Stimulated activated CD4-positive, alpha-beta T cell treated with anti-CD3 and anti-CD28 coated beads, Interleukin-1b, Interleukin-23, amount 100 ng/mL, for 1 hour (primary cell): ENCODE measurements around the gene DPP3.

ENCODE experiments used
- DNase-seq, 2 donors: peaks; one replicate each; pipeline ENCODE4 v3.0.0-alpha.2; 2020; ENCODE audit warnings: low read depth in 2 of 2

Gene DPP3

GRCh38 chr11:66484806-66485380, 4.7 kb downstream of the DPP3 start:
- no peak for DNase-seq

- no peak for DNase-seq
These were observed 8.7 kb downstream of the DPP3 start for GRCh38 chr11:66488957-66489356.

GRCh38 chr11:66489636-66490035, 9.4 kb downstream of the DPP3 start:
- no peak for DNase-seq

GRCh38 chr11:66491315-66491935, 11.2 kb downstream of the DPP3 start:
- no peak for DNase-seq

- DNase-seq: no peak
These were observed 12.1 kb downstream of the DPP3 start for GRCh38 chr11:66492161-66492865.

- DNase-seq: no peak
These were observed 12.9 kb downstream of the DPP3 start for GRCh38 chr11:66493130-66493529.

- no peak for DNase-seq
These were observed 14.2 kb downstream of the DPP3 start for GRCh38 chr11:66494458-66494857.

GRCh38 chr11:66494935-66495334, 14.7 kb downstream of the DPP3 start:
- DNase-seq: no peak

- no peak for DNase-seq
These were observed 15.2 kb downstream of the DPP3 start for GRCh38 chr11:66495401-66495854.

- no peak for DNase-seq
These were observed 17.0 kb downstream of the DPP3 start for GRCh38 chr11:66497206-66497605.

- no peak for DNase-seq
These were observed 18.3 kb downstream of the DPP3 start for GRCh38 chr11:66498506-66498905.

- no peak for DNase-seq
These were observed 25.1 kb downstream of the DPP3 start for GRCh38 chr11:66505276-66505816.

- DNase-seq: no peak
These were observed 28.9 kb downstream of the DPP3 start for GRCh38 chr11:66509131-66509561.

GRCh38 chr11:66510271-66510989, 30.2 kb downstream of the DPP3 start, which contains the start of gene BBS1:
BBS1 (plus strand) TSS chr11:66510635; CDS start chr11:66510660, 25 bp downstream.
- DNase-seq: peak; percentile 45 to 78

- DNase-seq: no peak
These were observed 30.7 kb downstream of the DPP3 start for GRCh38 chr11:66510990-66511339.

GRCh38 chr11:66523611-66524010, 43.4 kb downstream of the DPP3 start:
- no peak for DNase-seq

- DNase-seq: no peak
These were observed 44.2 kb downstream of the DPP3 start for GRCh38 chr11:66524304-66525040.

GRCh38 chr11:66529069-66529468, 48.8 kb downstream of the DPP3 start:
- no peak for DNase-seq

- DNase-seq: no peak
These were observed 49.4 kb downstream of the DPP3 start for GRCh38 chr11:66529655-66530054.

GRCh38 chr11:66530927-66531709, 50.9 kb downstream of the DPP3 start:
- no peak for DNase-seq

- DNase-seq: no peak
These were observed 51.6 kb downstream of the DPP3 start for GRCh38 chr11:66531841-66532240.
